ENCODE data around the gene TM4SF1.

DNA sequence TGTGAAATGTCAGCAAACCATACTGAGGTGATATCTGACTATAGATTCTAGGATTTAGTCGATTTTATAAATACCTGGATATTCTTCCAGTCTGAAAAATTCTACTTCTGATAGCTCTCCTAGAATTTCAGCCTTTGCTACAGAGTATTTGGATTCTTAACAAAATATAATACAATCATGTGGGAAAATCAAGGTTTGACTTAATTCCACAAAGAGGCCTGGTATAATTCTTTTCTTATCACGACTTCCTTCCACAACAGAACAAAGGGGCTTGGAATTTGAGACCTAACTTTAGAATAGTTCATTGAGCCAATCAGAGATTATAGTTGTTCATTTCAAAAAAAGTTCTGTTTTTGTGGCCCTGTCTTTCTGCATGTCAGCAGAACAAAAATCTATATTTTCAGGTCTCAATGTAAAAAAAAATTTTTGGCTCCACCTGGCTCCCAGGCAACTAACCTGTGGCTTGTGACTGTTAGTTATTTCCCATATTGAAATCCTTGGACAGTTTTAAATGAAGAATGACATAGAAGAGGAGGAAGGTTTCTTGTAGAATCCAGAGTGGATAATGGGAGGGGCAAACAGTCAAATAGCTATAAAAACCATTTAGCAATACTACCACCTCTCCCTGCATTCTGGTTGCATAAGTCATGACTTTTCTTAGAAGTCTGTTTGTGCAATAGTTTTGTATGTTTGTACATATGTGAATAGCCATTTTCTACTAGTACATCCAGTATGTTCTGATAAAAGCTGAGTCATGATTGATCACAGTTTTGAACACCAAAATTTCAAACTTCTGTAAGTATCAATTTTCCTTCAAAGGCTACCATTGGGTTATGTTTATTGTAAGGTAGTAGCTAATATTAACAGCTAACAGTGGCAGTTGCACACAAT is 4.0 kb downstream of the TM4SF1 start:
- TF ChIP-seq MAFK (IDR thresholded peaks at IDR 0.05; ENCODE audit: low read length) (no peak), ZNF444 (CRISPR knock-in tag; IDR thresholded peaks at IDR 0.05) (no peak), SAP30 (IDR thresholded peaks at IDR 0.05; ENCODE audit: borderline replicate concordance, insufficient read depth, low read depth, low read length, poor library complexity, severe bottlenecking) (no peak), TAF1 (IDR thresholded peaks at IDR 0.05; ENCODE audit: control insufficient read depth, extremely low read depth, insufficient read depth, low read length, severe bottlenecking) (no peak), ZNF76 (CRISPR knock-in tag; IDR thresholded peaks at IDR 0.05; ENCODE audit: borderline replicate concordance) (no peak), CEBPB (tag; IDR thresholded peaks at IDR 0.05) (no peak), RNF2 (IDR thresholded peaks at IDR 0.05) (no peak), POLR2A (conservative IDR thresholded peaks at IDR 0.05) (no peak), RAD21 (CRISPR knock-in tag; conservative IDR thresholded peaks at IDR 0.05 in 1 of 2, IDR thresholded peaks at IDR 0.05 in 1 of 2) (no peak), ZBTB17 (CRISPR knock-in tag; IDR thresholded peaks at IDR 0.05) (no peak)
- TF ChIP-seq, protein P1, sequence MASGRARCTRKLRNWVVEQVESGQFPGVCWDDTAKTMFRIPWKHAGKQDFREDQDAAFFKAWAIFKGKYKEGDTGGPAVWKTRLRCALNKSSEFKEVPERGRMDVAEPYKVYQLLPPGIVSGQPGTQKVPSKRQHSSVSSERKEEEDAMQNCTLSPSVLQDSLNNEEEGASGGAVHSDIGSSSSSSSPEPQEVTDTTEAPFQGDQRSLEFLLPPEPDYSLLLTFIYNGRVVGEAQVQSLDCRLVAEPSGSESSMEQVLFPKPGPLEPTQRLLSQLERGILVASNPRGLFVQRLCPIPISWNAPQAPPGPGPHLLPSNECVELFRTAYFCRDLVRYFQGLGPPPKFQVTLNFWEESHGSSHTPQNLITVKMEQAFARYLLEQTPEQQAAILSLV (tag; IDR thresholded peaks at IDR 0.05), result no peak
